MM.1S (cell line): Measurements from ENCODE around the gene ZSCAN5C.
A peak's percentile ranks its signal among the peaks of the same experiment; 100 is the strongest.

Source experiments
- DNase-seq: peaks from one replicate; pipeline ENCODE4 v3.0.0-alpha.2; 2015
- H2AFZ ChIP-seq: fragments of 300-600 bp; sonication (generic); 2 replicates; pipeline ENCODE4 v1.6.0; 2016; ENCODE audit warnings: antibody characterized with exemption, low read length
- H3F3A ChIP-seq: fragments of 300-600 bp; sonication (generic); 2 replicates; pipeline ENCODE4 v1.6.1; 2016; ENCODE audit warnings: mild to moderate bottlenecking, antibody characterized with exemption, low read length, moderate library complexity, mixed read lengths; ENCODE audit not compliant: insufficient read depth
- H3K27ac ChIP-seq: fragments of 300-600 bp; sonication (generic); 2 replicates; pipeline ENCODE4 v1.5.1; 2016; ENCODE audit warnings: mild to moderate bottlenecking, low read length
- H3K27me3 ChIP-seq: fragments of 300-600 bp; sonication (generic); replicated peaks from 2 replicates; pipeline ENCODE4 v1.6.0; 2016; ENCODE audit warnings: low read length; ENCODE audit not compliant: insufficient read depth
- H3K36me3 ChIP-seq: fragments of 300-600 bp; sonication (generic); replicated peaks from 2 replicates; pipeline ENCODE4 v1.6.1; 2016; ENCODE audit warnings: mild to moderate bottlenecking, low read length, mixed read lengths; ENCODE audit not compliant: insufficient read depth
- H3K4me1 ChIP-seq: fragments of 300-600 bp; sonication (generic); 2 replicates; pipeline ENCODE4 v1.6.1; 2016; ENCODE audit warnings: low read length, mixed read lengths
- H3K4me2 ChIP-seq: fragments of 300-600 bp; sonication (generic); 2 replicates; pipeline ENCODE4 v1.6.0; 2016; ENCODE audit warnings: low read depth, low read length
- H3K4me3 ChIP-seq: fragments of 300-600 bp; sonication (generic); 2 replicates; pipeline ENCODE4 v1.5.1; 2016; ENCODE audit warnings: low read length, mixed read lengths
- H3K79me2 ChIP-seq: fragments of 300-600 bp; sonication (generic); 2 replicates; pipeline ENCODE4 v1.6.1; 2016; ENCODE audit warnings: mixed run types, low read length, mixed read lengths
- H3K9ac ChIP-seq: fragments of 300-600 bp; sonication (generic); 2 replicates; pipeline ENCODE4 v1.6.1; 2016; ENCODE audit warnings: low read length, mixed read lengths
- H3K9me2 ChIP-seq: fragments of 300-600 bp; sonication (generic); replicated peaks from 2 replicates; pipeline ENCODE4 v1.6.1; 2016; ENCODE audit warnings: mild to moderate bottlenecking, low read length, mixed read lengths; ENCODE audit not compliant: insufficient read depth
- H3K9me3 ChIP-seq: fragments of 300-600 bp; sonication (generic); replicated peaks from 2 replicates; pipeline ENCODE4 v1.6.1; 2016; ENCODE audit warnings: mild to moderate bottlenecking, low read length, mixed read lengths; ENCODE audit not compliant: insufficient read depth
- H4K20me1 ChIP-seq: fragments of 300-600 bp; sonication (generic); 2 replicates; pipeline ENCODE4 v1.6.1; 2016; ENCODE audit warnings: mild to moderate bottlenecking, low read length, moderate library complexity, mixed read lengths; ENCODE audit not compliant: insufficient read depth
- EZH2 ChIP-seq: fragments of 300-600 bp; sonication (generic); optimal IDR thresholded peaks from 2 replicates; pipeline ENCODE3; 2017; ENCODE audit warnings: low read depth, mild to moderate bottlenecking, antibody characterized with exemption, low read length, mixed read lengths
- EZH2phosphoT487 ChIP-seq: fragments of 300-600 bp; sonication (generic); IDR thresholded peaks from 2 replicates; pipeline ENCODE4 v1.6.1; 2018; ENCODE audit warnings: antibody characterized with exemption, low read length
- TF ChIP-seq, protein P1 (sequence below): fragments of 300-600 bp; sonication (generic); IDR thresholded peaks from 2 replicates; pipeline ENCODE4 v1.5.1; 2016; ENCODE audit warnings: antibody characterized with exemption, low read length, mixed read lengths

The ZSCAN5C gene

DNA sequence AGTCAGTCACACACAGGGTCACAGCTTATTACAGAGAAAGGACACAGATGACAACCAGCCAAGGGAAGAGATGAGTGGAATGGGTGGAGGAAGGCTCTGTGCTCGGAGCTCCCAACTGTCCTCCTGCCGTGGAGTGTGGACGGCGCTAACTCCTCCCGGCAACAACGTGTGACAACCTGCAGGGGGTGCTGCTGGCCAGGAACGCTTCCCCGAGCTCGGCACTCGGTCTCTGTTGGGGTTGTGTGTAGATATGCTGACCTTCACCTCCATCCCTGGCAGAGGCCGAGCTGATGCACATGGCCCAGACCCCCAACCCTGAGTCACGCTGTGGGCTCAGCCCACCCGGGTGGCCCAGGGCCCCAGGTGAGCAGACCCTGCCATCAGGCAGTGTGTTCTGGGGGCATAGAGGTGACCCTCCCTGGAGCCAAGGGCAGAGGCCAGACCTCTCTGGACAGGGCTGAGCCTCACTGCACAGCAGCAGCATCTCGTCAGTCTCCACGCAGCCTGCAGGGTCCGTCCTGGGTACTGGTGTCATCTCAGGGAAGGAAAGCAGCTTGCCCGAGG lies 46.9 kb upstream of the ZSCAN5C start:
- H3K27me3 ChIP-seq, result no peaks in the 10 kb centered on the region
- TF ChIP-seq, protein P1, sequence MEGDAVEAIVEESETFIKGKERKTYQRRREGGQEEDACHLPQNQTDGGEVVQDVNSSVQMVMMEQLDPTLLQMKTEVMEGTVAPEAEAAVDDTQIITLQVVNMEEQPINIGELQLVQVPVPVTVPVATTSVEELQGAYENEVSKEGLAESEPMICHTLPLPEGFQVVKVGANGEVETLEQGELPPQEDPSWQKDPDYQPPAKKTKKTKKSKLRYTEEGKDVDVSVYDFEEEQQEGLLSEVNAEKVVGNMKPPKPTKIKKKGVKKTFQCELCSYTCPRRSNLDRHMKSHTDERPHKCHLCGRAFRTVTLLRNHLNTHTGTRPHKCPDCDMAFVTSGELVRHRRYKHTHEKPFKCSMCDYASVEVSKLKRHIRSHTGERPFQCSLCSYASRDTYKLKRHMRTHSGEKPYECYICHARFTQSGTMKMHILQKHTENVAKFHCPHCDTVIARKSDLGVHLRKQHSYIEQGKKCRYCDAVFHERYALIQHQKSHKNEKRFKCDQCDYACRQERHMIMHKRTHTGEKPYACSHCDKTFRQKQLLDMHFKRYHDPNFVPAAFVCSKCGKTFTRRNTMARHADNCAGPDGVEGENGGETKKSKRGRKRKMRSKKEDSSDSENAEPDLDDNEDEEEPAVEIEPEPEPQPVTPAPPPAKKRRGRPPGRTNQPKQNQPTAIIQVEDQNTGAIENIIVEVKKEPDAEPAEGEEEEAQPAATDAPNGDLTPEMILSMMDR, result 0 out of 2 replicates have a peak, but pooled peaks have one; percentile 12
- no peak for TF ChIP-seq EZH2phosphoT487
- H3K4me3 ChIP-seq, result no peak overlapping the region
- no peaks in the 10 kb centered on the region for H3K36me3 ChIP-seq
- no peaks in the 10 kb centered on the region for H3K9me2 ChIP-seq
- no peak overlapping the region for H3K9ac ChIP-seq
- no peaks in the 10 kb centered on the region for H4K20me1 ChIP-seq
- H3K4me2 ChIP-seq, result no peak overlapping the region
- no peak for DNase-seq
- H3K27ac ChIP-seq, result no peak overlapping the region
- no peaks in the 10 kb centered on the region for H3F3A ChIP-seq
- H3K4me1 ChIP-seq, result no peaks in the 10 kb centered on the region
- H2AFZ ChIP-seq, result no peak overlapping the region
- no peaks in the 10 kb centered on the region for H3K9me3 ChIP-seq
- H3K79me2 ChIP-seq, result peaks cover 7% of the 10 kb centered on the region

DNA sequence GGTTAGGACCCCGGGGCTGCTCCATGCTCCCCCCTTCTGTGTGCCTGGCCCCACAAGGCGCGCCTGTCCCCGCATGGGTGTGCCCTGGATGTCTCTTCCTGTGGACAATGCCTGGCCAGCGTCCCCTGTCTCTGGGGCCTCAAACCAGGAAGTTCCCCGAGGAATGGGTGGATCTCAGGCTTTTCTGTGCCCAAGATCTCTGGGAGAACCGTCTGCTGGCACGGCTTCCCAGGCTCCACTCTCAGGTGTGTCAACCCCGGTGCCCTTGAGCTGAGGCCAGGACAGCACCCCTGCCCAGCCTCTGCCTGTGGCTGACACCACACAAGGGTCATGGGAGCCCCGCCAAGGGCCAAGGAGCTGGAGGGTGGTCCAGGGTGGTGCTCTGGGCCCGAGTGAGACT lies 45.3 kb upstream of the ZSCAN5C start:
- Histone ChIP-seq H3K27ac (no peak overlapping the region), H3K36me3 (no peaks in the 10 kb centered on the region), H3K4me3 (no peak overlapping the region), H4K20me1 (no peaks in the 10 kb centered on the region), H3K4me2 (no peak overlapping the region), H3K9me3 (no peaks in the 10 kb centered on the region), H3K27me3 (no peaks in the 10 kb centered on the region), H3K9ac (no peak overlapping the region), H3K79me2 (peaks cover 7% of the 10 kb centered on the region), H2AFZ (no peak overlapping the region), H3K9me2 (no peaks in the 10 kb centered on the region), H3F3A (no peaks in the 10 kb centered on the region), H3K4me1 (no peaks in the 10 kb centered on the region)
- DNase-seq, result no peak
- TF ChIP-seq EZH2, result no peak
- TF ChIP-seq, protein P1, result no peak

DNA sequence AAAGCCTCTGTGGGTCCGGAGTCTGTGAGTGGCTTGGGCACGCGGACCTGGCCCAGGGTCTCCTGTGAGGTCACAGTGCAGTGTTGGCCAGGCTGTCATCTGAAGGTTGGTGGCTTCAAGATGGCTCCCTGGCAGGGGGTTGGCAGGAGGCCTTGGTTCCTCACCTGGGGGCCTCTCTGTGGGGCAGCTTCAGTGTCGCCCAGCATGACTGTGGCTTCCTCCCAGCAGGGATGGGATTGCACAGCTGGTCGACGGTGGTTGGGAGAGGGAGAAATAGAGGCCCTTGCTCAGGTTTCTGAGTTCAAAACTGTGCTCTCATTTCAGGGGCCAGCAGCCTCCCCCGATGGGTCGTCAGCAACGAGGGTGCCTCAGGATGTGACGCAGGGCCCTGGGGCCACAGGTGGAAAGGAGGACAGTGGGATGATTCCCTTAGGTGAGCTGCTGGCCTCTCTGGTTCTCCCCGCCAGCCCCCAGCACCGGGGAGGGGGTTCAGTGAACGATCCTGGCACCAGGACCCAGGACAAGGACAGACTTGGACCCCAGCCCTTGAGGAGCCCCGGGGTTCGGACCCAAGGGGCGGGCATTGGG lies 43.8 kb upstream of the ZSCAN5C start:
- Histone ChIP-seq H3K9me2 (no peaks in the 10 kb centered on the region), H3K9me3 (no peaks in the 10 kb centered on the region), H3K27ac (no peak overlapping the region), H3K9ac (no peak overlapping the region), H3K4me2 (no peak overlapping the region), H3K4me1 (no peaks in the 10 kb centered on the region), H3F3A (no peaks in the 10 kb centered on the region), H3K79me2 (no peaks in the 10 kb centered on the region), H2AFZ (no peak overlapping the region), H3K4me3 (no peak overlapping the region), H3K27me3 (no peaks in the 10 kb centered on the region), H4K20me1 (no peaks in the 10 kb centered on the region), H3K36me3 (no peaks in the 10 kb centered on the region)
- TF ChIP-seq EZH2 (no peak), EZH2phosphoT487 (no peak)
- TF ChIP-seq, protein P1, result no peak
- DNase-seq, result no peak
